Suprapubic skin (tissue), 3 donors: Measurements from ENCODE around the gene DPEP3.

Experiments
- CTCF ChIP-seq, 2 donors: fragments of 200-600 bp in 1 of 2; fragments of 450-650 bp in 1 of 2; sonication (generic) in 1 of 2; IDR thresholded peaks; one replicate each; pipeline ENCODE4 v1.5.1; 2016 to 2019; ENCODE audit warnings: antibody characterized with exemption in 2 of 2, mild to moderate bottlenecking in 1 of 2, moderate library complexity in 1 of 2
- POLR2AphosphoS5 ChIP-seq, 3 donors: sonication (generic); formaldehyde crosslinking; IDR thresholded peaks; one replicate each; pipeline ENCODE4 v1.6.1; 2017; ENCODE audit warnings: antibody characterized with exemption in 3 of 3

- TF ChIP-seq POLR2AphosphoS5 (IDR thresholded peaks at IDR 0.05): no peak
- no peak for TF ChIP-seq CTCF (IDR thresholded peaks at IDR 0.05)
Observed at GRCh38 chr16:67954421-67955196, 25.7 kb downstream of the DPEP3 start.
